ENCODE measurements around the gene CDAN1.
"Not testable (repeated sequence)": the region's sequence is repeated elsewhere in the genome, so short reads cannot be mapped to it uniquely, and the experiment has no call there.

Gene CDAN1, protein sequence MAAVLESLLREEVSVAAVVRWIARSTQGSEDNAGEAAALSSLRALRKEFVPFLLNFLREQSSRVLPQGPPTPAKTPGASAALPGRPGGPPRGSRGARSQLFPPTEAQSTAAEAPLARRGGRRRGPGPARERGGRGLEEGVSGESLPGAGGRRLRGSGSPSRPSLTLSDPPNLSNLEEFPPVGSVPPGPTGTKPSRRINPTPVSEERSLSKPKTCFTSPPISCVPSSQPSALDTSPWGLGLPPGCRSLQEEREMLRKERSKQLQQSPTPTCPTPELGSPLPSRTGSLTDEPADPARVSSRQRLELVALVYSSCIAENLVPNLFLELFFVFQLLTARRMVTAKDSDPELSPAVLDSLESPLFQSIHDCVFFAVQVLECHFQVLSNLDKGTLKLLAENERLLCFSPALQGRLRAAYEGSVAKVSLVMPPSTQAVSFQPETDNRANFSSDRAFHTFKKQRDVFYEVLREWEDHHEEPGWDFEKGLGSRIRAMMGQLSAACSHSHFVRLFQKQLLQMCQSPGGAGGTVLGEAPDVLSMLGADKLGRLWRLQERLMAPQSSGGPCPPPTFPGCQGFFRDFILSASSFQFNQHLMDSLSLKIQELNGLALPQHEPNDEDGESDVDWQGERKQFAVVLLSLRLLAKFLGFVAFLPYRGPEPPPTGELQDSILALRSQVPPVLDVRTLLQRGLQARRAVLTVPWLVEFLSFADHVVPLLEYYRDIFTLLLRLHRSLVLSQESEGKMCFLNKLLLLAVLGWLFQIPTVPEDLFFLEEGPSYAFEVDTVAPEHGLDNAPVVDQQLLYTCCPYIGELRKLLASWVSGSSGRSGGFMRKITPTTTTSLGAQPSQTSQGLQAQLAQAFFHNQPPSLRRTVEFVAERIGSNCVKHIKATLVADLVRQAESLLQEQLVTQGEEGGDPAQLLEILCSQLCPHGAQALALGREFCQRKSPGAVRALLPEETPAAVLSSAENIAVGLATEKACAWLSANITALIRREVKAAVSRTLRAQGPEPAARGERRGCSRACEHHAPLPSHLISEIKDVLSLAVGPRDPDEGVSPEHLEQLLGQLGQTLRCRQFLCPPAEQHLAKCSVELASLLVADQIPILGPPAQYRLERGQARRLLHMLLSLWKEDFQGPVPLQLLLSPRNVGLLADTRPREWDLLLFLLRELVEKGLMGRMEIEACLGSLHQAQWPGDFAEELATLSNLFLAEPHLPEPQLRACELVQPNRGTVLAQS

DNA sequence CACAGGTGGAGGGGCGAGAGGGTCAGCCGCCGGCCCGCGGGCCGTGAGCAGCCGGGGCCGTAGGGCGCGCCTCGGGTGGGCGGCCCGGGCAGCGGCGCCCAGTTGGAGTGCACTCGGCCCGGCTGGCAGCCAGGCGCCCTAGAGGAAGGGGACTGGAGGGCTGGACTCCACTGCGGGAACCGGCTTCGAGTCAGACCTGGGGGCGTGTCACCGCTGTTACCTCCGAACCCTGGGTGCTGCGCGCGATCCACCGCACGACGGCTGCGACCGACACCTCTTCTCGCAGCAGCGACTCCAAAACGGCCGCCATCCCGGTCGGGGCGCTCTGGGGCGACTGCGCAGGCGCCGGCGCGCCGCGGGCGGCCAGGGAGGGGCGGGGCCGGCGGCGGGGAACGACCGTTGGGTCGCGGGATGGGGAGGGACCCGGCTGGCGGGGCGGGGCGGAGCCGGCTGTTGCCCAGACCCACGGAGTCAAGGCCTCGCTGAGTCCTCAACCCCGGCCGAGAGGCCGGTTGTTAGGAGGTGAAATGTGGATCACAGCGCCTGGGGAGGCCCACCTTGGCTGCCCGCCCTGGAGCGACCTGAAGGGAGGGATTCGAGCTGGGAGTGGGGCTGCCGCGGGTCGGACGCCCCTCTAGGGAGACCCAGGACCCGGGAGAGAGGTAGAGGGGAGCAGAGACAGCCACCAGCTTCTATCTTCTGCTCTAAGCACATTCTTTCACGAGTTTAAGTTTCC is at the start of gene CDAN1:
Gene CDAN1, minus strand, starts transcription at position 336 of the 736 bp plus-strand sequence. Its CDS starts 26 bp downstream, at position 310.
- DNase-seq, result peak; percentile 79 to 86

DNA sequence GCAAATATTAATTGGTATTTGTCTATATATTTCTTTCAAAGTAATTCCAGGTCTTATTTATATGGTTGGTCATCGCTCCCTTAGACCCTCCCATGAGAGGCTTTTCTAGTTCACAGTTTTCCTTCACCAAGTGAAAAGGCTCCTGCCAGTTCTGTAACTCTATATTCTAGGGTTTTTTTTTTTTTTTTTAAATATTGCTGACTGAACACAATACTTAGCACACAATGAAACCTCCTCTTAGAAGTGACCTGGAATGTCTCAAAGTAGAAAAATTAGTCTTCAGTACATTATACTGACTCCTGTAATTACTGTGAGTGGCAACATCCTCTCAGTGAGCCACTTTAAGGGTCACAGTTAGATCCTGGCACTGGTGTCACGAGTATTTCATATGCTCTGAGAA is 48.6 kb upstream of the CDAN1 start:
- no peak for DNase-seq

DNA sequence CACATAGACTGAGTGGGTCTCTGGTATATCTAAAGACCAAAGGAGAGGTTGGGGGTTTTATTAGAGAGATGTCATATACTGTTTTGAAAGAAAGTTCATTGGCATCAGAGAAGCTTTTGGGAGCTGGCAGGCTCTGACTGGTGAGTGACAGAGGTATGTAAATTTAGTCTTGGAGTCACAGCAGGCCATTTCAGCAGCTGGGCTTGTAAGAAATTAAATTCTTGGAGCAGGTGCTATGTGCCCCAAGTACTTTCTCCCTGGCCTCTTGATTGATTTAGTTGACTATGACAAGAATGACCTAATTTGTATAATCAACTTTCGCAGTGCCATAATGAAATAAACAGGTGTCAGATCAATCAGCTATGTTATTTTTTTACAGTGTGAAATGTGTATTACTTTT is 47.8 kb upstream of the CDAN1 start:
- DNase-seq, result peak in 1 of 2 experiments; percentile 25

DNA sequence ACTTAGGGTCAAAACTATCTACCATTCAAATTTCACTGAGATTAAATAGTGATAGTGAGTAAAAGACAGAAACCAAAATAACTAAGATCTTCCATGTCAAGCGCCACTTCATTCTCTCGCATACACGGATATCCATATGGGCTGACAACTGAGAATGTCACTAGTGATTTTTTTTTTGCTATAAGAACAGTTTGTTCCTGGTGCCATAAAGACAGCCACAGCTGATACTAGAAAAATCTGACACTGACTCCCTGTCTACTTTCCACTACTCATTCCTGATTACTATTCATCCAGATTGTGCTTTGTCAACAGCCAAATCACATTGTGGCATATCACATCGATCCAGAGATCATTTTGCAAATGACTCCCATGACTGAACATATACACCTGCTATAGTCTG is 45.8 kb upstream of the CDAN1 start:
- no peak for DNase-seq

DNA sequence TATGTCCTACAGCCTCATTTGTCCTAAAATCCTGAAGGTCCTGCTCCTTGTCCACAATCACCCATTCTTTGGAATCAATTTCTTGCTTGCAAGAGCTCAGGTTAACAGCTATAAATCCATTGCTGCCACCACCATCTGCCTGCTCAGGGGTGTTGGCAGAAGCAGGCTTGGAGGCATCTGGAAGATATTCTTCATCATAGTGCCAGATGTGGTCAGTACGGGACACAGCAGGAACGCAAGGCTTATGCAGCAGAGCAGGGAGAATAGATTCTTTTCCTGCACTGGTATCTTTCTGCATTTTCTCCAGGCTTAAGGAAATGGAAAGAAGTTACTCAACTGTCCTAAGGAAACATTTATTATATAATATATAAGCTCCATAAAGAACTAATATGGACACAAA is 38.5 kb upstream of the CDAN1 start:
- peak in 1 of 2 experiments; percentile 35 for DNase-seq

DNA sequence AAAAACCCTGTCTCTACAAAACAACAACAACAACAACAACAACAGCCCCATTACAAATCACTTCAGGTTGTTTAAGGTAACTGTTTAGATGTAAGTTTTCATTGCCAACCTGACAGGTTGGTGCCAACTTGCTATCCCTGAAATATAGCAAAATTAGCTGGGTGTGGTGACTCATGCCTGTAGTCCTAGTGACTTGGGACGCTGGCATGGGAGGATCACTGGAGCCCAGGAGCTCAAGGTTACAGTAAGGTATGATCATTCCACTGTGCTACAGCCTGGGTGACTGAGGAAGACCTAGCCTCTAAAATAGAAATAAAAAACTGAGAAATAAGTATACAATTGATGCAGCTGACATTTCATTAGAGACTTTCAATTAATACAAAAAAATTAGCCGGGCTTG is 36.0 kb upstream of the CDAN1 start:
- no peak for DNase-seq

DNA sequence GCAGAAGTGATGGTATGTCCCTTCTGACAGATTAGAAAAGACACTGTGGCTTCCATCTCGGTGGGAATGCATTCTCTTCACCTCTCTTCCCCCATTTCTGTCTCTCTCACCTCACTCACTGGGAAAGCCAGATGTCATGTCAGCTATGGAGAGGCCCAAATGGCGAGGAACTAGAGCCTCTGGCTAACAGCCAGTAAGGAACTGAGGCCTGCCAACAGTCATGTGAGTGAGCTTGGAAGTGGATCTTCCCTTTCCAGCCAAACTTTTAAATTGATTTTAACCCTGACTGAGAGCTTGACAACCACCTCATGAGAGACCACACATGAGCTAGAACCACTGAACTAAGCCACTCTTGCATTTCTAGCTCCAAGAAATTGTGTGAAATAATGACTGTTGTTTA is 35.2 kb upstream of the CDAN1 start:
- peak in 1 of 2 experiments; percentile 37 for DNase-seq

DNA sequence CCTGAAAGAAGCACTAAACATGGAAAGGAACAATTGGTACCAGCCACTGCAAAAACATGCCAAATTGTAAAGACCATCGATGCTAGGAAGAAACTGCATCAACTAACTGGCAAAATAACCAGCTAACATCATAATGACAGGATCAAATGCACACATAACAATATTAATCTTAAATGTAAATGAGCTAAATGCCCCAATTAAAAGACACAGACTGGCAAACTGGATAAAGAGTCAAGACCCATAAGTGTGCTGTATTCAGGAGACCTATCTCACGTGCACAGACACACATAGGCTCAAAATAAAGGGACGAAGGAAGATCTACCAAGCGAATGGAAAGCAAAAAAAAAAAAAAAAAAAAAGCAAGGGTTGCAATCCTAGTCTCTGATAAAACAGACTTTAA is 29.2 kb upstream of the CDAN1 start:
- DNase-seq, result not testable (repeated sequence)

DNA sequence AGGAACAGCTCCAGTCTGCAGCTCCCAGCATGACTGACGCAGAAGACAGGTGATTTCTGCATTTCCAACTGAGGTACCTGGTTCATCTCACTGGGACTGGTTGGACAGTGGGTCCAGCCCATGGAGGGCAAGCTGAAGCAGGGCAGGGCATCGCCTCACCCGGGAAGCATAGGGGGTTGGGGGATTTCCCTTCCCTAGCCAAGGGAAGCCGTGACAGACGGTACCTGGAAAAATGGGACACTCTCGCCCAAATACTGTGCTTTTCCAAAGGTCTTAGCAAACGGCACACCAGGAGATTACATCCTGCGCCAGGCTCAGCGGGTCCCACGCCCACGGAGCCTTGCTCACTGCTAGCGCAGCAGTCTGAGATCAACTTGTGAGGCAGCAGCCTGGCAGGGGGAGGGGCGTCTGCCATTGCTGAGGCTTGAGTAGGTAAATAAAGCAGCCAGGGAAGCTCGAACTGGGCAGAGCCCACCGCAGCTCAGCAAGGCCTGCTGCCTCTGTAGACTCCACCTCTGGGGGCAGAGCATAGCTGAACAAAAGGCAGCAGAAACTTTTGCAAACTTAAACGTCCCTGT is 27.3 kb upstream of the CDAN1 start:
- not testable (repeated sequence) for DNase-seq

DNA sequence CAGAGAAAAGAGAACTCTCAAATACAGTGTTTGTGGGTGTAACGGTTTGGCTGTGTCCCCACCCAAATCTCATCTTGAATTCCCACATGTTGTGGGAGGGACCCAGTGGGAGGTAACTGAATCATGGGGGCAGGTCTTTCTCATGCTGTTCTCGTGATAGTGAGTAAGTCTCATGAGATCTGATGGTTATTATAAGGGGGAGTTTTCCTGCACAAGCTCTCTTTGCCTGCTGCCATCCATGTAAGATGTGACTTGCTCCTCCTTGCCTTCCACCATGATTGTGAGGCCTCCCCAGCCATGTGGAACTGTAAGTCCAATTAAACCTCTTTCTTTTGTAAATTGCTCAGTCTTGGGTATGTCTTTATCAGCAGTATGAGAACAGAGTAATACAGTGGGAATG is 24.9 kb upstream of the CDAN1 start:
- DNase-seq, result not testable (repeated sequence)

DNA sequence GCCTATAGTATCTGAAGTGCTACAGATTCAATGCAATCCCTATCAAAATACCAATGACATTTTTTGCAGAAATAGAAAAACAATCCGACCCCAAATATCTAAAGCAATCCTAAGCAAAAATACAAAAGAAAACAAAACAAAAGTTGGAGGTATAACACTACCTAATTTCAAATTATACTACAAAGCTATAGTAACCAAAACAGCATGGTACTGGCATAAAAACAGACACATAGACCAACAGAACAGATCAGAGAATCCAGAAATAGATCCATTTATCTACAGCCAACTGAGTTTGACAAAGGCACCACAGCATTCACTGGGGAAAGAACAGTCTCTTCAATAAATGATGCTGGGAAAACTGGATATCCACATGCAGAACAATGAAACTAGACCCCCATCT is 23.8 kb upstream of the CDAN1 start:
- DNase-seq, result no peak

DNA sequence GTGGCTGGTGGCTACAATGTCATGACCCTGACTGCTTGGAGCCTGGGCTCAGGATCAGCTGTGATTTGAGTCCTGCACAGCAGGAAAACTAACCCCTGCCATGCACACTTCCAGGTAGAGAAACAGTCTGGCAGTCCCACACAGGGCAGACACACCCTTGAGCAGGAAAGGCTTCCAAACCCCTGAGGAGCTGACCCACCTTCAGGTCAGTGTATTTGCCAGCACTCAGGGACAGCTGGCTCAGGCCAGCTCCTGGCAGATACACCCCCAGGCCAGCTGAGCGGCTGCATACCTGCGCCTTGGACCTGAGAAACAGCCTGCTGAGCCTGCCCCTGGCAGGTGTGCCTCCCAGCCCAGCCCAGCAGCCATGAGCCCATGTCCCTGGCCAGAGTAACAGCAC is 22.2 kb upstream of the CDAN1 start:
- no peak for DNase-seq

DNA sequence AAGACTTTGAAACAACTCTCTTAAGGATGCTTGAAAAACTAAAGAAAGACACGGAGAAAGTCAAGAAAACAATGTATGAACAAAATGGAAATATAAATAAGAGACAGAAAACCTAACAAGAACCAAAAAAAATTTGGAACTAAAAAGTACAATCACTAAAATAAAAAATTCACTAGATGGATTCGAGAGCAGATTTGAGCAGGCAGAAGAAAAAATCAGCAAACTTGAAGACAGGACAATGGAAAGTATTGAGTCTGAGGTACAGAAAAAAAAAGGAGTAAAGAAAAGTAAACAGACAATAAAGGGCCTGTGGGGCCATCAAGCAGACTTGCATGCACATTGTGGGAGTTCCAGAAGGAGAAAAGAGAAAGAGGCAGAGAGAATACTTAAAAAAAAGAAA is 13.4 kb upstream of the CDAN1 start:
- DNase-seq, result no peak

DNA sequence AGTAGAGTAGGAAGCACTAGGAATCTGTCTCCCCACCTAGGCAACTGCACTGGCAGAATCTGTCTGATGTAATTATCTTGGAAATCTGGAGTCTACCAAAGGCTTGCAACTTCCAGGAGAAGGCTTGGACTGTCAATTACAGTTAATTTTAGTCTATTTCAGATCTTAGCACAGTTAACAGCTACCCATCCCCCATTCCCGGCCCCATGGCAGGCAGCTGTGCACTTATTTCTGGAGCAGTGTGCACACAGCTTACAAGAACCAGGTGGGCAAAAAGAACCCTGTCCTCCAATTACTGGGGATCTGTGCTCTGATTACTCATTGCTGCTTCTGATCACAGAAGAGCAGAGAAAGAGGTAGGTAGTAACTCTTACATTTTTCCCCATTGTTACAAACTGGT is 12.3 kb upstream of the CDAN1 start:
- DNase-seq, result peak in 1 of 2 experiments; percentile 14

DNA sequence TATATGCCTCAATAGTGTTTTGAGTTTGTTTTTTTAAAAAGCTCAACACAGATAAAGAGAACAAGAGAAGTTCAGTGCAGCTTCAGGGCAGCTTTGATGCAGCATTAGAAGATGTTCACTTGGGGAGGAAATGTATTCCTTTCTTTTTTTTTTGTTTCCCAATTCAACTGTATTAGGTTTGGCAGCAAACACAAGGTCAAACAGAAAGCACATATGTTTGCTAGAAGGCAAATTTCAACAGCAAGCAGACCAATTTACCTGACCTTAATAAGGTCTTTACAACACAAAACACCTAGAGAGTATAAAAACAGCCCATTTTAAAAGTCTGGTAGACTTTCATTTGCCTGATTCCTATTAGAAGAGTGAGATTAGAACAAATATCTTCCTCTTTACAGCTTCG is 7.3 kb upstream of the CDAN1 start:
- DNase-seq, result no peak

DNA sequence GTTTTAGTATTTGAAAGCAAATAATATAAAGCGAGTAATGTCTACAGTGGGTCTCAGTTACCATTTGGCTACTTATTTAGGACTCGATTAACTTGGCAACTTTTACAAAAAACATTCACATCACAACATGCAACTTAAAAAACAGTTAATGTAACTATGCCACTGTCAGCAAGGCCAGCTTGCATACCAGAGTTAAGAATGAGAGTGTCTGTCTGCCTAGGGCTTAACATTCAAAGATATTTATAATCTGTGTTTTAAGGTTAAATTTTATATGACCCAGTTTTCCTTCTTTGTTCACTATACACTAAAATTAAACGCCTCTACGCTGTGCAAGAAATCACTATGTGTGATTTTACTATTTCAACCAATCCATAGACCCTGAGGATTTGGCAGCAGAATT is 5.2 kb upstream of the CDAN1 start:
- no peak for DNase-seq

DNA sequence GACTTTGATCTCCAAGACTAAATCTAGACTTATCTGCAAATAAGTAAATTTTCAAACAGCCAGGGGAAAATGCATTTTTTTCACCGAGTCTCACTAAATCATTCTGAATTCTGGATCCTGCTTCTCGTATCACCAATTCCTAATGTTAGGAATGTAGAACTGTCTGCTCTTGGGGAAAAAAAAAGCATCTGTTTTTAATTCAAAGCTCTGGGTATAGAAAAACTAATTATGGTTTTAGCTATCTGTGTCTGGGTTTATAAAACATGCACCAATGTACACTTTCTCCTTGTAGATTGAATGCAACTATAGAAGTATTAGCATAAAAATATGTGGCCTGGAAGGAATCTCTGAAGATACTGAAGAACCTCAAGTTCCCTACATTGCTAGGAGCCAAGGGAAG is 4.8 kb upstream of the CDAN1 start:
- DNase-seq, result no peak

DNA sequence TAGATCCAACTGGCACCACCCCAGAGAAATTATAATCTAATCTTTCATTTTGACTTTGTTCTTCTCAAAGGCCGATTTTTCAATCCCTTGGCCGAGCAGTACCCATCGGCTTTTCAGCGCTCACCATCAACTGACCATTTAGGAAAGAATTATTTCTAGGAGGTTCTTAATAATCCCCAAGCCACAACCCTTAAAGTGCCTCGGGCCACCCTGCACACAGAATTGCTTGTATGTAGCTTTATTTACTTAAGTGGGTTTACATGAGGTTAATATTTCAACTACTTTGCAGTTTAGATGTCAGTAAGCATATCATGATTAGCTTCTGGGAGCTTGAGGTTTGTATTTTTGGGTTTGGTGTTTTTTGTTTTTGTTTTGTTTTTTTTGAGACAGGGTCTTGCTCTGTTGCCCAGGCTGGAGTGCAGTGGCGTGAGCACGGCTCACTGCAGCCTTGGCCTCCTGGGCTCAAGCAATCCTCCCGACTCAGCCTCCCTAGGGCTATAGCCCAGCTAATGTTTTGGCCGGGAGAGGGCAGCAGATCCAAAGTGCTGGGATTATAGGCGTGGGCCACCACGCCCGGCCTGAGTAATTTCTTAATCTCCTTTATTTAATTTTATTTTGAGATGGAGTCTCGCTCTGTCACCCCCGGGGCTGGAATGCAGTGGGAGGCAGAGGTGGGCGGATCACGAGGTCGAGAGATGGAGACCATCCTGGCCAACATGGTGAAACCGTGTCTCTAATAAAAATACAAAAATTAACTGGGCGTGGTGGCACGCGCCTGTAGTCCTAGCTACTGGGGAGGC is 801 bp upstream of the CDAN1 start:
- DNase-seq, result no peak

DNA sequence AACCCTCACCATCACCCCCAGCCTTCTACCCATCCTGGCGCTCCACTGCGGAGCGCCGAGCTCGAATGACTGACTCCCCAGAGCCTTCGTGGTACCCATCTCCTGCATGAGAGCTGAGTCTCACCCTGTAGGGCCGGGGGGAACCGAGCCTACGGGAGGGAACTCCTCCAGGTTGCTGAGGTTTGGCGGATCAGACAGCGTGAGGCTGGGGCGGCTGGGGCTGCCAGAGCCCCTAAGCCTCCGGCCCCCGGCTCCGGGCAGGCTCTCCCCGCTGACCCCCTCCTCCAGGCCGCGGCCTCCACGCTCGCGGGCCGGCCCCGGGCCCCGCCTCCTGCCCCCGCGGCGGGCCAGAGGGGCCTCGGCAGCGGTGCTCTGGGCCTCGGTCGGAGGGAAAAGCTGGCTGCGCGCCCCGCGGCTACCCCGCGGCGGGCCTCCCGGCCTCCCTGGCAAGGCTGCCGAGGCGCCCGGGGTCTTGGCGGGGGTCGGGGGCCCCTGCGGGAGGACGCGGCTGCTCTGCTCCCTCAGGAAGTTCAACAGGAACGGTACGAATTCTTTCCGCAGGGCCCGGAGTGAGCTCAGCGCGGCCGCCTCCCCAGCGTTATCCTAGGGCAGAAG is 643 bp downstream of the CDAN1 start:
- peak in 1 of 2 experiments; percentile 24 for DNase-seq

DNA sequence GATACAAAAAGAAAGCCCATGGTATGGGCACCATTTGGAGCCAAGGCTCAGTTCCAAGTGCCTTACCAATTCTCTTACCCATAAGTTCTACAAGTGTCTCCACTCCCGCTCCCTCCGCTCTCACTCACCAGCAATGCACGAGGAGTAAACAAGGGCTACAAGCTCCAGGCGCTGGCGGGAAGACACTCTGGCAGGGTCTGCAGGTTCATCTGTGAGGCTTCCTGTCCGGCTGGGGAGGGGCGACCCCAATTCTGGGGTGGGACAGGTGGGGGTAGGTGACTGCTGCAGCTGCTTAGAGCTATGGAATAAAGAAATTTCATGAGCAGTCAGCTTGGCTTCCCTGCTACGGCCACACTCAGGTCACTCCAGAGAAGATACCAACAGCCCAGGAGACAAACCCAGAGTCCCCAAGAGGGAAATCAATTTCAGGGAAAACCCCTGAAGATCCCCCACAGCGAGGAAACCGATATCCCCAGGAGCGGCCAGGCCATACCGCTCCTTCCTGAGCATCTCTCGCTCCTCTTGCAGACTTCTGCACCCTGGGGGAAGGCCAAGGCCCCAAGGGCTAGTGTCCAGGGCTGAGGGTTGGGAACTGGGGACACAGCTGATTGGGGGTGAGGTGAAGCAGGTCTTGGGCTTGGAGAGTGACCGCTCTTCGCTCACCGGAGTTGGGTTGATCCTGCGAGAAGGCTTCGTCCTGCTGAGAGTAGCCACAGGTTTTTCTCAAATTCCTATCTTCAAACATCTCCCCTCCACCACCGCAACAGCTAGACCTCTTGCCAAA is 1.4 kb downstream of the CDAN1 start:
- no peak for DNase-seq
